Brain microvascular endothelial cell (primary cell): ENCODE results near the gene WDR45.
"Not testable (repeated sequence)": the region's sequence is repeated elsewhere in the genome, so short reads cannot be mapped to it uniquely, and the experiment has no call there.

Experiments used
- DNase-seq: peaks from one replicate; pipeline ENCODE4 v3.0.0-alpha.2; 2020
- H3K27ac ChIP-seq: fragments of 250-450 bp; sonication (Bioruptor Pico); 2 replicates; pipeline ENCODE4 v1.5.1; 2020; ENCODE audit warnings: mild to moderate bottlenecking, moderate library complexity
- H3K27me3 ChIP-seq: fragments of 250-450 bp; sonication (Bioruptor Pico); replicated peaks from 2 replicates; pipeline ENCODE4 v1.5.1; 2020; ENCODE audit warnings: mild to moderate bottlenecking
- H3K36me3 ChIP-seq: fragments of 250-450 bp; sonication (Bioruptor Pico); replicated peaks from 2 replicates; pipeline ENCODE4 v1.5.1; 2020; ENCODE audit warnings: mild to moderate bottlenecking
- H3K4me3 ChIP-seq: 2 replicates; pipeline ENCODE4 v1.5.1; 2011; ENCODE audit warnings: low read depth, mild to moderate bottlenecking, control low read depth, low read length, moderate library complexity
- in situ Hi-C: cut with HindIII; loops from 2 replicates; pipeline ENCODE4 v1.10.0; 2017; ENCODE audit warnings: low sequenced_read_pairs, low pct_ligation_motif_present
- TF ChIP-seq, protein P1 (sequence below): IDR thresholded peaks from 2 replicates; pipeline ENCODE4 v1.5.1; 2011; ENCODE audit warnings: low read depth, mild to moderate bottlenecking, moderate library complexity, low read length, control low read depth, inconsistent platforms; ENCODE audit errors: missing control alignments

WDR45 gene

DNA sequence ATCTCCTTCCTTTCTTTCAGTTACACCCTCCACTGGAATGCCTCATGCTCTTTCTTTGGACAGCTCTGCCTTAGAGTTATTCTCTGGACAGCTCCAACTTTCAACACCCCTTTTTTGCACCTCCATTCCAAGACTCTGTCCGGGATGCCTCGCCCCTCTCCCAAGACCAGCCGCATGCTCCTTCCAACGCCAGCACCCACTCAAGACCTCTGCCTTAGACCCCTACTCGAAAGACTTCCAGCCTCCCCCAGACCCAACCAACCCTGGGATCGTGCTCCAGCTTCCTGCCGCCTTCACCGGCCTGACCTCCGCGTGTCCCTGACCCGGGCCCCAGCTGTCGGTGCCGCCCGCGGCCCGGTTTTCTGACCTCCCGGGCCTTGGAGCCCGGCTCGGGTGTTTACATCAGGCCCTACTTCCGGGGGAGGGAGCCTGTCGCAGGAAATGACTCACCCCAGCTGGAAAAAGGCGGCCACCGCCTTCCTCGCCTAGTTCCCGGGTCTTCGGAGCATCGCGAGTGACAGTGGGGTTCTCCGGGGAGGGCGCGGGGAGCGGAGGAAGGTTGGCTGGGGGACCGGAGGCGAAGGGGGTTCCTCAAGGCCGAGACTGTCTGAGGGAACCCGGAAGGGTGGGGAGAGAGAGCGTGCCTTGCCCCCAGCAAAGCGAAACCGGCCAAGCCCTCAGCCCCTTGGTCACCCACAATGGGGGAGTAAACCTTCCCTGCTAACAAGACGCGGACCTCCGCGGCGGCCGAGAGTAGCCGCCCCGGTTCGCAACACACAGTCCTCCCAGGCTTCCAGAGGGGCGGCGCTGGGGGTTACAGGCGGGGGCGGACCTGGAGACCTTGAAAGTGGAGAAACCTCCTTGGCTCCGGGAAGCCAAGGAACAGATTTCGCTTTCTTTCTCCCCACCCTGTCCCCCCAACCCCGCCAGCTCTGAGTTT lies at the start of gene WDR45:
WDR45 (minus strand) TSS at position 399 of the 940 bp plus-strand sequence. CDS start 1,792 bp downstream, outside the sequence.
- Histone ChIP-seq H3K27ac (peak within 1 kb of the TSS; percentile 48), H3K27me3 (no peaks in the 10 kb centered on the region), H3K36me3 (no peaks in the 10 kb centered on the region), H3K4me3 (peak within 1 kb of the TSS; percentile 66)
- peak; percentile 48 for DNase-seq
- TF ChIP-seq, protein P1, sequence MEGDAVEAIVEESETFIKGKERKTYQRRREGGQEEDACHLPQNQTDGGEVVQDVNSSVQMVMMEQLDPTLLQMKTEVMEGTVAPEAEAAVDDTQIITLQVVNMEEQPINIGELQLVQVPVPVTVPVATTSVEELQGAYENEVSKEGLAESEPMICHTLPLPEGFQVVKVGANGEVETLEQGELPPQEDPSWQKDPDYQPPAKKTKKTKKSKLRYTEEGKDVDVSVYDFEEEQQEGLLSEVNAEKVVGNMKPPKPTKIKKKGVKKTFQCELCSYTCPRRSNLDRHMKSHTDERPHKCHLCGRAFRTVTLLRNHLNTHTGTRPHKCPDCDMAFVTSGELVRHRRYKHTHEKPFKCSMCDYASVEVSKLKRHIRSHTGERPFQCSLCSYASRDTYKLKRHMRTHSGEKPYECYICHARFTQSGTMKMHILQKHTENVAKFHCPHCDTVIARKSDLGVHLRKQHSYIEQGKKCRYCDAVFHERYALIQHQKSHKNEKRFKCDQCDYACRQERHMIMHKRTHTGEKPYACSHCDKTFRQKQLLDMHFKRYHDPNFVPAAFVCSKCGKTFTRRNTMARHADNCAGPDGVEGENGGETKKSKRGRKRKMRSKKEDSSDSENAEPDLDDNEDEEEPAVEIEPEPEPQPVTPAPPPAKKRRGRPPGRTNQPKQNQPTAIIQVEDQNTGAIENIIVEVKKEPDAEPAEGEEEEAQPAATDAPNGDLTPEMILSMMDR, result no peak
- in situ Hi-C loops, result no loop called here

DNA sequence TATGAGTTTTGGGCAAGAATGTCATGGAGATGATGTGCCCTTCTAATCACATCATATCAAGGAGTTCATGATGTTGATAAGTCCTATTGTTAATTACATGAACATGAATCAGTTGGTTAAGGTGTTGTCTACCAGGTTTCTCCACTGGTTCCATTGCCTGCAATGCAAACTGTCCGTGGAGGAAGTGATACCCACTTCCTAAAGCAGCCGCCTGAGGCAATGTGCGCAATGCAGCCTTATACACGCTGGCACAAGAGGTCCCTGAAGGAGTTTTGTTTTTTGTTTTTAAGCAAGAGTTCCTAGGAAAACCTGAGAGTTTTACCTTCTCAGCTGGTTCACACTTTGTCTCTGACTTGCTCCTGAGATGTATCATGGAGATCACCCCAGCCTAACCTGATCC lies 49.7 kb upstream of the WDR45 start:
- no peak for DNase-seq
- TF ChIP-seq, protein P1, result no peak
- in situ Hi-C loops, result no loop called here
- Histone ChIP-seq H3K27ac (no peak overlapping the region), H3K36me3 (no peaks in the 10 kb centered on the region), H3K4me3 (no peak overlapping the region), H3K27me3 (no peaks in the 10 kb centered on the region)

DNA sequence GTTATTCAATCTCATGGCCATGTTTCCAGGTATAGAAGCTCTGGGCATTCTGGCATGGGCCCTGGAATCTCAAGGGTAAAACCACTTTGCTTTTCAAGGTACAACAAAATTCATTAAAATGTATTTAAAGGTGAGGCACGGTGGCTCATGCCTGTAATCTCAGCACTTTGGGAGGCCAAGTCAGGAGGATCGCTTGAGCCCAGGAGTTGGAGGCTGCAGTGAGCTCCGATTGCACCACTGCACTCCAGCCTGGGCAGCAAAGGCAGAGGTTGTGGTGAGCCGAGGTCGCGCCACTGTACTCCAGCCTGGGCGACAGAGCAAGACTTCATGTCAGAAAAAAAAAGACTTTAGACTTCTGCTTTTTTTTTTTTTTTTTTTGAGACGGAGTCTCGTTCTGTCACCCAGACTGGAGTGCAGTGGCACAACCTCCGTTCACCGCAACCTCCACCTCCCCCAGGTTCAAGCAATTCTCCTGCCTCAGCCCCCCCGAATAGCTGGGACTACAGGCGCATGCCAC lies 48.1 kb upstream of the WDR45 start:
- DNase-seq, H3K27me3 ChIP-seq, H3K36me3 ChIP-seq, in situ Hi-C loops, H3K27ac ChIP-seq, H3K4me3 ChIP-seq: not testable (repeated sequence)

DNA sequence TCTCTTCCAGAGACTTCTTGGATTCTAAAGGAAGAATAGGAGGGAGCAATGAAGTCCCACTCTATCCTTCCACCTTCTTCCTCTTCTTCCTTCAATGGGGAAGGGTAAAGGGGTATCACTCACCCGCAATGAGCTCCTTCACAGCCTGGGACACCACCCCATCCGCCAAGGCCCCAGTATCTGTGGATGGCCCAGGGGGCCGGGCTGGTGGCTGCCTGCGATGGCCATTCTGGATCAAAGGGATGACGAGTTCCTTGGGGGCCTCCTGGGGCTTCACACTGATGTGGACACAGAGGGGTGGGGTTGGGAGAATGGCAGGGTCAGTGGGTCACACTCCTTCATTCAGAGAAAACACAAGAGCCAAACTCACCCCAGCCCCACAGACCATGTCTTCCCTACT lies 42.8 kb upstream of the WDR45 start:
- no peaks in the 10 kb centered on the region for H3K27me3 ChIP-seq

DNA sequence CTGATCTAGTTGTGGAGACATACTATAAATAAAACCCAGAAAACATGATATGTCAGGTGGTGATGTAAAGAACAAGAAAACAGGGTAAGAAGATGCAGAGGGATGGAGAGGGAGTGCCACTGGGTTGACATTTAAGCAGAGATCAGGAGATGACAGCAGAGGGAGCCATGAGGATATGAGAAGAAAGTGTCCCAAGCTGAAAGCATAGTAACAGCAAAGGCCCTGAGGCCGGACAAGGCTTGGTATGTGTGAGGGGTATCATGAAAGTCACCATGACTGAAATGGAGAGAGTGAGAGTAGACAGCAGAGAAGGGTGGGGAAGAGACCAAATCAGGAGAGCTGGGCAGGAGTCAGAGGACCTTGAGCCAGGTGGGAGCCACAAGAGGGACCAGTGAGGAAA lies 40.4 kb upstream of the WDR45 start:
- Histone ChIP-seq H3K36me3 (no peaks in the 10 kb centered on the region), H3K27me3 (no peaks in the 10 kb centered on the region), H3K27ac (no peak overlapping the region), H3K4me3 (no peak overlapping the region)
- no peak for DNase-seq
- in situ Hi-C loops, result no loop called here
- TF ChIP-seq, protein P1, result no peak

More for the DNA sequence above, 42.8 kb upstream of the WDR45 start:
- Histone ChIP-seq H3K36me3 (no peaks in the 10 kb centered on the region), H3K27ac (no peak overlapping the region), H3K4me3 (peak overlapping the region; percentile 75)
- in situ Hi-C loops, result no loop called here
- TF ChIP-seq, protein P1, result no peak
- DNase-seq, result no peak

DNA sequence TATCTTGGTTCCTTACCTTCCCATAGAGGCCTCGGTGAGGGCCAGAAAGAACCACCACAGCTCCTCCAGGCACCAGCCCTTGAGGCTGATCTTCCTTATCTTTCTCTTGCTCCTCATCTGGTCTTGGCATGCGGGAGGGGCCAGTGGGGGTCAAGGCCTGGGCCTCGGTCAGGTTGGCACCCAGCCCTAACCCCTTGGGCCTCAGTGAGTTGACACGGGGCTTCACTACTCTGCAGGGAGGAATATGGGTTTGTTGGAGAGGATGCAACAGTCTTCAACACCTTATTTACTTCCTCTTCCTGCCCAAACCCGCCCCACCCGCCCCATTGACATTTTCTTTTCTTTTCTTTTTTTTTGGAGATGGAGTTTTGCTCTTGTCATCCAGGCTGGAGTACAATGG lies 37.9 kb upstream of the WDR45 start:
- no peak for DNase-seq
- Histone ChIP-seq H3K4me3 (no peak overlapping the region), H3K27ac (no peak overlapping the region), H3K36me3 (no peaks in the 10 kb centered on the region), H3K27me3 (no peaks in the 10 kb centered on the region)
- in situ Hi-C loops, result no loop called here
- TF ChIP-seq, protein P1, result no peak
